ENCODE data around the gene RCC2. TPM values are rescaled to one million over a fixed set of nuclear protein-coding genes. Genes with fewer than 3 reads are reported as not detected.

RCC2 gene
- total RNA-seq, 3 donors from 2014 or later (not counting 1 experiment from before 2014, with no cell fraction given): 55.2 to 76.8 (median 73.2) TPM

DNA sequence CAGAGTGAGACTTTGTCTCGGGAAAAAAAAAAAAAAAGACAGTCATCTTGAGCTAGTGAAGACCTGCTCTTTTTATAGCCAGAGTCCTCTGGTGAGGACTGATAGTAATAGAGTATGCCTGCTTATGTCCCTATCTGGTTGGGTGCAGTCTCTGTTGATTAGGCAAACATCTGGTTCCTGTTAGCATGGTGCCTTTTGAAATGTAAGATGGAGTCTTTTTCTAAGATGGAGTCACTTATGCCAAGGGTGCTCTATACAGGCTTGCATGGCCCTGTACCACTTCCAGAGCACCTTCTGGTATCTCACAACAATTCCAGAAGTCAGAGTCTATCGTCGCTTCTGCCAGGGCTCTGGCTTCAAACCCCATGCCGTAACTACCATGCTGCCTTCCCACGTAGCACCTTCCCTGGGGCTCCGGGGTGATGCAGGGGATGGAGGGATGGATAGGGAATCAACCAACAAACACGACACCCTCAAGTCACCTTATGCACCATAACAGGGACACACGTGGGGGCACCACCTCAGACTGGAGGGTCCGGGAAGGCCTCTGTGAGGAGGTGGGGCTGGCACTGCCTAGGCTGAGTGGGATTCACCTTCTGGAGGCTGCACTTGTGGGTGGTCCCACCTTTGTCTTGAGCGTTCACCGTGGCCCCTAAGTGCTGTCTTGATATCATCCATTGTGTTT lies 79.1 kb downstream of the RCC2 start:
- Histone ChIP-seq H3K27me3 (ENCODE audit: control insufficient read depth, insufficient read depth, low read length) (no peaks in the 10 kb centered on the region), H3K36me3 (ENCODE audit: control insufficient read depth, insufficient read depth, low read length) (no peaks in the 10 kb centered on the region), H3K4me1 (ENCODE audit: control insufficient read depth, insufficient read depth, low read length) (peaks cover 8% of the 10 kb centered on the region), H3K27ac (ENCODE audit: low read length) (no peak overlapping the region), H3K4me3 (ENCODE audit: low read length) (no peak overlapping the region), H3K9me3 (ENCODE audit: control insufficient read depth, insufficient read depth, low read length) (no peaks in the 10 kb centered on the region)
- peaks cover 0 to 2% of the 10 kb centered on the region in 2 donors for H3K27me3 Mint-ChIP-seq (ENCODE audit: low read depth in 2 of 2)
- H3K4me3 Mint-ChIP-seq: no peak overlapping the region
- no peaks in the 10 kb centered on the region for H3K9me3 Mint-ChIP-seq
- H3K36me3 Mint-ChIP-seq: no peaks in the 10 kb centered on the region
- TF ChIP-seq, protein P1, sequence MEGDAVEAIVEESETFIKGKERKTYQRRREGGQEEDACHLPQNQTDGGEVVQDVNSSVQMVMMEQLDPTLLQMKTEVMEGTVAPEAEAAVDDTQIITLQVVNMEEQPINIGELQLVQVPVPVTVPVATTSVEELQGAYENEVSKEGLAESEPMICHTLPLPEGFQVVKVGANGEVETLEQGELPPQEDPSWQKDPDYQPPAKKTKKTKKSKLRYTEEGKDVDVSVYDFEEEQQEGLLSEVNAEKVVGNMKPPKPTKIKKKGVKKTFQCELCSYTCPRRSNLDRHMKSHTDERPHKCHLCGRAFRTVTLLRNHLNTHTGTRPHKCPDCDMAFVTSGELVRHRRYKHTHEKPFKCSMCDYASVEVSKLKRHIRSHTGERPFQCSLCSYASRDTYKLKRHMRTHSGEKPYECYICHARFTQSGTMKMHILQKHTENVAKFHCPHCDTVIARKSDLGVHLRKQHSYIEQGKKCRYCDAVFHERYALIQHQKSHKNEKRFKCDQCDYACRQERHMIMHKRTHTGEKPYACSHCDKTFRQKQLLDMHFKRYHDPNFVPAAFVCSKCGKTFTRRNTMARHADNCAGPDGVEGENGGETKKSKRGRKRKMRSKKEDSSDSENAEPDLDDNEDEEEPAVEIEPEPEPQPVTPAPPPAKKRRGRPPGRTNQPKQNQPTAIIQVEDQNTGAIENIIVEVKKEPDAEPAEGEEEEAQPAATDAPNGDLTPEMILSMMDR (IDR thresholded peaks at IDR 0.05): no peak
- H3K4me1 Mint-ChIP-seq: peaks cover 0 to 6% of the 10 kb centered on the region in 2 donors
- ATAC-seq (no peak), DNase-seq (no peak)
- intact Hi-C loops (cut with micrococcal nuclease): no loop called here
- WGBS (ENCODE audit: insufficient coverage): 90% methylated on average over 9 of the region's 11 CpGs
- H3K27ac Mint-ChIP-seq: no peak overlapping the region

DNA sequence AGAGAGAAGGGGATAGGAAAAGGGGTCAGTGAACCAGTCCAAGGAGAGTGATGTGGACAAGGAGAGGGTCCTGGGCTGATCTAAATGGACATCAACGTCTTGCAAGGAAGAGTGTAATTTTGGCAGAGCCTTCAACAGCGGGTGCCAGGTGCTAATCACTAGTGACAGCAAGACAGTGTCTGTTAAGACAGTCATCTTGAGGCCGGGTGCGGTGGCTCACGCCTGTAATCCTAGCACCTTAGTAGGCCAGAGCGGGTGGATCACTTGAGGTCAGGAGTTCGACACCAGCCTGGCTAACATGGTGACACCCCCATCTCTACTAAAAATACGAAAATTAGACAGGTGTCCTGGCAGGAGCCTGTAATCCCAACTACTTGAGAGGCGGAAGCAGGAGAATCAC lies 79.7 kb downstream of the RCC2 start:
- WGBS (ENCODE audit: insufficient coverage): 89% methylated on average over 9 of the region's 9 CpGs
- Histone ChIP-seq H3K4me1 (ENCODE audit: control insufficient read depth, insufficient read depth, low read length) (peaks cover 8% of the 10 kb centered on the region), H3K4me3 (ENCODE audit: low read length) (no peak overlapping the region), H3K9me3 (ENCODE audit: control insufficient read depth, insufficient read depth, low read length) (no peaks in the 10 kb centered on the region), H3K27me3 (ENCODE audit: control insufficient read depth, insufficient read depth, low read length) (no peaks in the 10 kb centered on the region), H3K27ac (ENCODE audit: low read length) (no peak overlapping the region), H3K36me3 (ENCODE audit: control insufficient read depth, insufficient read depth, low read length) (no peaks in the 10 kb centered on the region)
- no peak overlapping the region for H3K27ac Mint-ChIP-seq
- H3K36me3 Mint-ChIP-seq: no peaks in the 10 kb centered on the region
- no peaks in the 10 kb centered on the region for H3K27me3 Mint-ChIP-seq (ENCODE audit: low read depth in 2 of 2)
- ATAC-seq (no peak), DNase-seq (no peak)
- no peaks in the 10 kb centered on the region for H3K9me3 Mint-ChIP-seq
- TF ChIP-seq, protein P1 (IDR thresholded peaks at IDR 0.05): no peak
- H3K4me1 Mint-ChIP-seq: peaks cover 0 to 6% of the 10 kb centered on the region in 2 donors
- H3K4me3 Mint-ChIP-seq: no peak overlapping the region
- intact Hi-C loops (cut with micrococcal nuclease): no loop called here

DNA sequence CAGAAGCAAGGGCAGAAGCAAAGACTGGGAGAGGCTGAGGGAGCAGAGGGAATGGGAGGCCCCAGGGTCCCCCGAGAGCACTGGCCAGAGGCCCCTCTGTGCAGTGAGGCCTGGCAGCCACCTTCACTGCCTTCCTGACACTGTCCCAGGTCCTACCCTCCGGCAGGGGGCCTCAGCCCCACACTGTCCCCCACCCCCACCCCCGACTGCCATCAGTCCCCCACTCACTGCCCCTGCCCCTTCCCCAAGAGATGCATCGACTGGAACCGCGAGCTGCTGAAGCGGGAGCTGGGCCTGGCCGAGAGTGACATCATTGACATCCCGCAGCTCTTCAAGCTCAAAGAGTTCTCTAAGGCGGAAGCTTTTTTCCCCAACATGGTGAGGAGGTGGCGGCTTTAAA lies 80.4 kb downstream of the RCC2 start:
- intact Hi-C loops (cut with micrococcal nuclease): no loop called here
- Mint-ChIP-seq H3K4me1 (peaks cover 0 to 6% of the 10 kb centered on the region in 2 donors), H3K4me3 (no peak overlapping the region), H3K9me3 (no peaks in the 10 kb centered on the region), H3K27ac (no peak overlapping the region), H3K36me3 (no peaks in the 10 kb centered on the region), H3K27me3 (ENCODE audit: low read depth in 2 of 2) (no peaks in the 10 kb centered on the region)
- Histone ChIP-seq H3K36me3 (ENCODE audit: control insufficient read depth, insufficient read depth, low read length) (no peaks in the 10 kb centered on the region), H3K4me3 (ENCODE audit: low read length) (no peak overlapping the region), H3K27me3 (ENCODE audit: control insufficient read depth, insufficient read depth, low read length) (no peaks in the 10 kb centered on the region), H3K27ac (ENCODE audit: low read length) (no peak overlapping the region), H3K4me1 (ENCODE audit: control insufficient read depth, insufficient read depth, low read length) (peaks cover 8% of the 10 kb centered on the region), H3K9me3 (ENCODE audit: control insufficient read depth, insufficient read depth, low read length) (no peaks in the 10 kb centered on the region)
- TF ChIP-seq, protein P1 (IDR thresholded peaks at IDR 0.05): no peak
- WGBS (ENCODE audit: insufficient coverage): 91% methylated on average over 10 of the region's 11 CpGs
- ATAC-seq (no peak), DNase-seq (no peak)

DNA sequence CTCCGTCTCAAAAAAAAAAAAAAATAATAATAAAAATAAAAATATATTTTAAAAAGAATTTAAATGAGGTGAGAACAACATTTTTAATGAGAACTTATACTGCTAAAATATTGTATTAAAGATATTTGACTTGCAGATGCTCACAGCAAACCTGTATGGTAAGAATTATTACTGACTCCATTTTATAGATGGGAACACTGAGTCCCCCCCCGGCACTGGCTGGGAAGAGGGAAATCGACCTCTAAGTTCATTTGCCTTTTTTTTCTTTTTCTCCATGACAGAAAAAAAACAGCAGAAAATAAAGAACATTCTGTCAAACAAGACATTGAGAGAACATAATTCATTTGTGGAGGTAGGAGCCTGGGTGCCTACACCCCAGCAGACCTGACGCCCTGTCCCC lies 80.9 kb downstream of the RCC2 start:
- no peak overlapping the region for H3K27ac ChIP-seq (ENCODE audit: low read length)
- intact Hi-C loops (cut with micrococcal nuclease): no loop called here
- H3K4me3 ChIP-seq (ENCODE audit: low read length): no peak overlapping the region
- 90% methylated on average over 2 of the region's 4 CpGs for WGBS (ENCODE audit: insufficient coverage)
- no peaks in the 10 kb centered on the region for H3K9me3 Mint-ChIP-seq
- no peak for ATAC-seq
- no peaks in the 10 kb centered on the region for H3K27me3 ChIP-seq (ENCODE audit: control insufficient read depth, insufficient read depth, low read length)
- no peaks in the 10 kb centered on the region for H3K27me3 Mint-ChIP-seq (ENCODE audit: low read depth in 2 of 2)
- no peak overlapping the region for H3K4me3 Mint-ChIP-seq
- DNase-seq: no peak
- no peaks in the 10 kb centered on the region for H3K36me3 ChIP-seq (ENCODE audit: control insufficient read depth, insufficient read depth, low read length)
- no peaks in the 10 kb centered on the region for H3K9me3 ChIP-seq (ENCODE audit: control insufficient read depth, insufficient read depth, low read length)
- peaks cover 8% of the 10 kb centered on the region for H3K4me1 ChIP-seq (ENCODE audit: control insufficient read depth, insufficient read depth, low read length)
- H3K36me3 Mint-ChIP-seq: no peaks in the 10 kb centered on the region
- TF ChIP-seq, protein P1 (IDR thresholded peaks at IDR 0.05): no peak
- peaks cover 0 to 6% of the 10 kb centered on the region in 2 donors for H3K4me1 Mint-ChIP-seq
- H3K27ac Mint-ChIP-seq: no peak overlapping the region

Measured in natural killer cell (primary cell).